ENCODE measurements around the gene KCNH6. TPM values are rescaled to one million over a fixed set of nuclear protein-coding genes. Genes with fewer than 3 reads are reported as not detected.
A peak's percentile ranks its signal among the peaks of the same experiment; 100 is the strongest.

Gene KCNH6
- total and polyA plus RNA-seq, 2 donors from 2014 or later = 0.57 to 4.8 TPM

GRCh38 chr17:63480192-63480784 lies 42.9 kb upstream of the KCNH6 start:
- no peak for TF ChIP-seq CTCF (IDR thresholded peaks at IDR 0.05; ENCODE audit: borderline replicate concordance, extremely low read depth, insufficient read depth)
- no peak overlapping the region for H3K4me3 ChIP-seq (ENCODE audit: low read length in 3 of 3)
- H3K27me3 ChIP-seq (ENCODE audit: control insufficient read depth, insufficient read depth, low read length) = peaks cover 4% of the 10 kb centered on the region
- intact Hi-C loops (cut with DNase I) = no loop called here
- no peak overlapping the region for H3K27ac ChIP-seq (ENCODE audit: low read depth in 2 of 2, low read length in 2 of 2)
- H3K36me3 ChIP-seq (ENCODE audit: control insufficient read depth in 2 of 3, insufficient read depth in 3 of 3, low read length in 3 of 3) = peaks cover 0 to 3% (median 0%) of the 10 kb centered on the region in 3 donors
- peaks cover 0 to 12% (median 3%) of the 10 kb centered on the region in 3 donors for H3K4me1 ChIP-seq (ENCODE audit: control insufficient read depth in 2 of 3, insufficient read depth in 2 of 3, low read depth in 1 of 3, low read length in 3 of 3)
- H3K9me3 ChIP-seq (ENCODE audit: control insufficient read depth in 2 of 3, insufficient read depth in 1 of 3, low read length in 3 of 3) = no peaks in the 10 kb centered on the region
- peak in 1 of 5 donors; percentile 38 for DNase-seq
- no peak overlapping the region for H3K9ac ChIP-seq (ENCODE audit: low read length in 3 of 3)
- FAIRE-seq = no peak

- Histone ChIP-seq H3K27ac (ENCODE audit: low read depth in 2 of 2, low read length in 2 of 2) (no peak overlapping the region), H3K4me3 (ENCODE audit: low read length in 3 of 3) (no peak overlapping the region)
Observed at GRCh38 chr17:63480826-63481487, 42.2 kb upstream of the KCNH6 start.

GRCh38 chr17:63481488-63481870 lies 41.7 kb upstream of the KCNH6 start:
- TF ChIP-seq CTCF (IDR thresholded peaks at IDR 0.05; ENCODE audit: borderline replicate concordance, extremely low read depth, insufficient read depth) = no peak

More at GRCh38 chr17:63480826-63481487, 42.2 kb upstream of the KCNH6 start:
- FAIRE-seq (no peak), DNase-seq (peak in 2 of 5 donors; percentile 51 to 59)
- intact Hi-C loops (cut with DNase I) = no loop called here
- Histone ChIP-seq H3K27me3 (ENCODE audit: control insufficient read depth, insufficient read depth, low read length) (peaks cover 4% of the 10 kb centered on the region), H3K9ac (ENCODE audit: low read length in 3 of 3) (no peak overlapping the region), H3K36me3 (ENCODE audit: control insufficient read depth in 2 of 3, insufficient read depth in 3 of 3, low read length in 3 of 3) (peaks cover 0 to 3% (median 0%) of the 10 kb centered on the region in 3 donors), H3K4me1 (ENCODE audit: control insufficient read depth in 2 of 3, insufficient read depth in 2 of 3, low read depth in 1 of 3, low read length in 3 of 3) (peaks cover 0 to 12% (median 3%) of the 10 kb centered on the region in 3 donors), H3K9me3 (ENCODE audit: control insufficient read depth in 2 of 3, insufficient read depth in 1 of 3, low read length in 3 of 3) (no peaks in the 10 kb centered on the region)
- TF ChIP-seq CTCF (IDR thresholded peaks at IDR 0.05; ENCODE audit: borderline replicate concordance, extremely low read depth, insufficient read depth) = no peak

More at GRCh38 chr17:63481488-63481870, 41.7 kb upstream of the KCNH6 start:
- Histone ChIP-seq H3K9me3 (ENCODE audit: control insufficient read depth in 2 of 3, insufficient read depth in 1 of 3, low read length in 3 of 3) (no peaks in the 10 kb centered on the region), H3K27ac (ENCODE audit: low read depth in 2 of 2, low read length in 2 of 2) (no peak overlapping the region), H3K4me3 (ENCODE audit: low read length in 3 of 3) (no peak overlapping the region), H3K9ac (ENCODE audit: low read length in 3 of 3) (no peak overlapping the region), H3K27me3 (ENCODE audit: control insufficient read depth, insufficient read depth, low read length) (peaks cover 2% of the 10 kb centered on the region), H3K4me1 (ENCODE audit: control insufficient read depth in 2 of 3, insufficient read depth in 2 of 3, low read depth in 1 of 3, low read length in 3 of 3) (peaks cover 0 to 12% (median 3%) of the 10 kb centered on the region in 3 donors), H3K36me3 (ENCODE audit: control insufficient read depth in 2 of 3, insufficient read depth in 3 of 3, low read length in 3 of 3) (peaks cover 0 to 5% (median 0%) of the 10 kb centered on the region in 3 donors)
- intact Hi-C loops (cut with DNase I) = no loop called here
- DNase-seq (peak in 1 of 5 donors; percentile 28), FAIRE-seq (no peak)
